Peyer's patch (tissue), 4 donors: ENCODE measurements around the gene CTTNBP2NL. TPM values are rescaled to one million over a fixed set of nuclear protein-coding genes. Genes with fewer than 3 reads are reported as not detected.

Experiments
- DNase-seq, 3 donors: peaks; one replicate each; pipeline ENCODE4 v3.0.0-alpha.2; 2017 to 2019
- H3K27ac ChIP-seq, 4 donors: fragments of 200-600 bp; sonication (generic); one replicate each; pipeline ENCODE4 v1.5.1; 2016 to 2019
- H3K27me3 ChIP-seq, 2 donors: fragments of 200-600 bp; sonication (generic); one replicate each; pipeline ENCODE4 v1.5.1; 2019
- H3K36me3 ChIP-seq, 3 donors: fragments of 200-600 bp; sonication (generic); one replicate each; pipeline ENCODE4 v1.5.1; 2016 to 2019
- H3K4me1 ChIP-seq, 4 donors: fragments of 200-600 bp; sonication (generic); one replicate each; pipeline ENCODE4 v1.5.1; 2016 to 2019
- H3K4me3 ChIP-seq, 4 donors: fragments of 200-600 bp; sonication (generic); 1 replicate in 3 of 4; 2 replicates in 1 of 4; pipeline ENCODE4 v1.5.1; 2016 to 2019; ENCODE audit warnings: mild to moderate bottlenecking in 1 of 4
- H3K9me3 ChIP-seq, 4 donors: fragments of 200-600 bp; sonication (generic); one replicate each; pipeline ENCODE4 v1.5.1; 2016 to 2019; ENCODE audit warnings: mild to moderate bottlenecking in 1 of 4
- POLR2A ChIP-seq, 2 donors: fragments of 450-650 bp; IDR thresholded peaks; one replicate each; pipeline ENCODE4 v1.5.1; 2017; ENCODE audit warnings: antibody characterized with exemption in 2 of 2, mild to moderate bottlenecking in 2 of 2, moderate library complexity in 2 of 2
- total RNA-seq, 4 donors: library from RNA; depleted of rRNA; stranded (reverse); fragments of >200 nt; gene quantifications; one replicate each; pipeline ENCODE4 v1.1.0, GENCODE V29; 2016
- TF ChIP-seq, protein P1 (sequence below), 6 experiments: fragments of 450-650 bp in 4 of 6; fragments of 200-600 bp in 2 of 6; sonication (generic) in 1 of 6; IDR thresholded peaks; one replicate each; pipeline ENCODE4 v1.5.1; 2017 to 2019; ENCODE audit warnings: antibody characterized with exemption in 6 of 6, mild to moderate bottlenecking in 3 of 6, moderate library complexity in 1 of 6

CTTNBP2NL gene
- total RNA-seq, 4 donors from 2014 or later: 28.4 to 81.7 (median 59.1) TPM

DNA sequence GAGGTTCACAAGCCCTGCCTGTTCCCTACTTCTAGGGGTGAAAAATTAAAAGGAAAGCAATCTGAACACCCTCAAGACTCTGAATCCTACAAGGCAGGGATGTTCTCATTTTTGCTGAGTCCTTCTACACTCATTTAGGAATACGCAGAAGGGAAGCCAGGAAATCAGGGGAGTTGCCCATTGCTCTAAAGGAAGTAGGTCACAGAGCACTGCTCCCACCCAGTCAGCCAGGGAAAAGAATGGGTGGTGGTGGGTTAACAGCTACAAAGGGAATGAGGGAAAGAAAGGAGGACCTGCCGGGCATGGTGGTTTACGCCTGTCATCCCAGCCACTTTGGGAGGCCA is 2.4 kb upstream of the CTTNBP2NL start:
- Histone ChIP-seq H3K27me3 (no peaks in the 10 kb centered on the region), H3K4me3 (peak overlapping the region in 1 of 4 donors; percentile 26), H3K9me3 (no peaks in the 10 kb centered on the region), H3K36me3 (no peaks in the 10 kb centered on the region), H3K27ac (peak overlapping the region; percentile 15 to 96 (median 89)), H3K4me1 (peaks cover 0 to 48% (median 9%) of the 10 kb centered on the region in 4 donors)
- DNase-seq: no peak
- TF ChIP-seq, protein P1, sequence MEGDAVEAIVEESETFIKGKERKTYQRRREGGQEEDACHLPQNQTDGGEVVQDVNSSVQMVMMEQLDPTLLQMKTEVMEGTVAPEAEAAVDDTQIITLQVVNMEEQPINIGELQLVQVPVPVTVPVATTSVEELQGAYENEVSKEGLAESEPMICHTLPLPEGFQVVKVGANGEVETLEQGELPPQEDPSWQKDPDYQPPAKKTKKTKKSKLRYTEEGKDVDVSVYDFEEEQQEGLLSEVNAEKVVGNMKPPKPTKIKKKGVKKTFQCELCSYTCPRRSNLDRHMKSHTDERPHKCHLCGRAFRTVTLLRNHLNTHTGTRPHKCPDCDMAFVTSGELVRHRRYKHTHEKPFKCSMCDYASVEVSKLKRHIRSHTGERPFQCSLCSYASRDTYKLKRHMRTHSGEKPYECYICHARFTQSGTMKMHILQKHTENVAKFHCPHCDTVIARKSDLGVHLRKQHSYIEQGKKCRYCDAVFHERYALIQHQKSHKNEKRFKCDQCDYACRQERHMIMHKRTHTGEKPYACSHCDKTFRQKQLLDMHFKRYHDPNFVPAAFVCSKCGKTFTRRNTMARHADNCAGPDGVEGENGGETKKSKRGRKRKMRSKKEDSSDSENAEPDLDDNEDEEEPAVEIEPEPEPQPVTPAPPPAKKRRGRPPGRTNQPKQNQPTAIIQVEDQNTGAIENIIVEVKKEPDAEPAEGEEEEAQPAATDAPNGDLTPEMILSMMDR (IDR thresholded peaks at IDR 0.05): no peak
- no peak for TF ChIP-seq POLR2A (IDR thresholded peaks at IDR 0.05)

- no peak for TF ChIP-seq POLR2A (IDR thresholded peaks at IDR 0.05)
- TF ChIP-seq, protein P1 (IDR thresholded peaks at IDR 0.05): no peak
- DNase-seq: no peak
- peaks cover 0 to 54% (median 9%) of the 10 kb centered on the region in 4 donors for H3K4me1 ChIP-seq
- H3K9me3 ChIP-seq: no peaks in the 10 kb centered on the region
- peak overlapping the region in 2 of 4 donors; percentile 26 to 29 for H3K4me3 ChIP-seq
- no peaks in the 10 kb centered on the region for H3K36me3 ChIP-seq
- no peaks in the 10 kb centered on the region for H3K27me3 ChIP-seq
- H3K27ac ChIP-seq: peak overlapping the region; percentile 43 to 96 (median 89)
These were observed 1.3 kb upstream of the CTTNBP2NL start for GRCh38 chr1:112394743-112395062.

GRCh38 chr1:112395256-112395820 is 676 bp upstream of the CTTNBP2NL start:
- no peak for DNase-seq
- H3K9me3 ChIP-seq: no peaks in the 10 kb centered on the region
- peak overlapping the region; percentile 70 to 93 (median 82) for H3K4me3 ChIP-seq
- peaks cover 0 to 54% (median 9%) of the 10 kb centered on the region in 4 donors for H3K4me1 ChIP-seq
- no peaks in the 10 kb centered on the region for H3K27me3 ChIP-seq
- H3K27ac ChIP-seq: peak overlapping the region; percentile 76 to 96 (median 89)
- TF ChIP-seq, protein P1 (IDR thresholded peaks at IDR 0.05): no peak
- TF ChIP-seq POLR2A (IDR thresholded peaks at IDR 0.05): no peak
- H3K36me3 ChIP-seq: no peaks in the 10 kb centered on the region

- TF ChIP-seq, protein P1 (IDR thresholded peaks at IDR 0.05): no peak
- peak; percentile 37 to 45 for TF ChIP-seq POLR2A (IDR thresholded peaks at IDR 0.05)
- Histone ChIP-seq H3K4me1 (peaks cover 0 to 46% (median 7%) of the 10 kb centered on the region in 4 donors), H3K27ac (peak overlapping the region; percentile 76 to 96 (median 89)), H3K9me3 (no peaks in the 10 kb centered on the region), H3K36me3 (no peaks in the 10 kb centered on the region), H3K27me3 (no peaks in the 10 kb centered on the region), H3K4me3 (peak overlapping the region; percentile 70 to 93 (median 82))
- no peak for DNase-seq
These were observed 848 bp downstream of the CTTNBP2NL start for GRCh38 chr1:112396653-112397471.

DNA sequence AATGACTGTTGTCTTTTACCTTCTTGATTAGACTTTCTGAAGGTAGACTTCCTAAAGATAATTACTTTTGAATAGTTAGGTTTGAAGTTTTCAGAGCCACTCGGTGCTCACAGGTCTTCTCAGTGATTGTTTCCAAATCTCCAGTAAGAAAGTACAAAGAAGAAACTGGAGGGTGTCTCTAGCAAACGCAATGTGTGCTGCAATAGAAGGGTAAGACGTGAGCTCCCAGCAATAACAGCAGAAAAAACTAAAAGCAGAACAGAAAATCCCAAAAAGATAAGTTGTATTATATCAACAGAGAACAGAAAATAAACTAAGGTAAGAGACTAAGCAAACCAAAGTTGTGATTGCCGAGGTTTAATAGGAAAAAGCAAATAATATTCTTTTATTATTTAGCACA is 1.8 kb downstream of the CTTNBP2NL start:
- no peak for DNase-seq
- H3K9me3 ChIP-seq: no peaks in the 10 kb centered on the region
- no peaks in the 10 kb centered on the region for H3K36me3 ChIP-seq
- H3K27me3 ChIP-seq: no peaks in the 10 kb centered on the region
- H3K4me1 ChIP-seq: peaks cover 0 to 46% (median 7%) of the 10 kb centered on the region in 4 donors
- H3K27ac ChIP-seq: peak overlapping the region in 1 of 4 donors; percentile 82
- peak overlapping the region in 3 of 4 donors; percentile 80 to 93 (median 85) for H3K4me3 ChIP-seq
- no peak for TF ChIP-seq POLR2A (IDR thresholded peaks at IDR 0.05)
- TF ChIP-seq, protein P1 (IDR thresholded peaks at IDR 0.05): no peak
